Putamen (tissue), 1 donor: ENCODE results near the gene DPYSL4.

Experiments used
- DNase-seq: peaks from one replicate; pipeline ENCODE4 v3.0.0-alpha.2; 2016; ENCODE audit warnings: low spot score

DPYSL4 gene

DNA sequence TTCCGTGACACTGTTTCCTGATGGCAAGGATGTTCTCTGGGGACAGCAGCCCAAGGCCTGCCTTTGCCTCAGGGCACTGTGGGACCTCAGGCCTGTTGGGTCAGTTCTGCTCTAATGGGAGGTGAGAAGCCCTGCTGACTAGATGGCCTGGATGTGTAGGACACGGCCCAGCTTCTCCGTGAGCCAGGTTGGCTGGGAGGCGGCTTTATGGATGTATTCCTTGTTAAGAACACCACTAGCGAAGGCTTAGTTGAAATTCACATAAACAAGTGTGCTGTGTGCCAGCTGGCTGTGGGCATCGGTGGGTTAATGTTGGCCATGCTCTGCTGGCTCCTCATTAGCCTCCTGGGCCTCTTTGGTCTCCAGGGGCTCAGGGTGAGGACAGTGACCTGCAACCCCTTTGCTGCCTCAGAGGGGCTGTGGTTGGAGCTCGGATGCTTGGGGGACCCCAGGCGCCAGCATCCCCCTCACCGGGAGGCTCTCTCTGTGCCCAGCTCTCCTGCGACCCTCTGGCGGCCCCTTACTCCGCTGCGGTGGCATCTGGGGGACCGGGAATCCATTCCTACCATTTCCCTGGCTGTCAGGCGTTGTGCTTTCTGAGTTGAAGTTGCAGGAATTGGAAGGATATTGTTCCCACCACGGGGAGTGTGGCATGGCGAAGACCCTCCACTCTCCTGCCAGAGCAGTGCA is 22.8 kb upstream of the DPYSL4 start:
- no peak for DNase-seq

DNA sequence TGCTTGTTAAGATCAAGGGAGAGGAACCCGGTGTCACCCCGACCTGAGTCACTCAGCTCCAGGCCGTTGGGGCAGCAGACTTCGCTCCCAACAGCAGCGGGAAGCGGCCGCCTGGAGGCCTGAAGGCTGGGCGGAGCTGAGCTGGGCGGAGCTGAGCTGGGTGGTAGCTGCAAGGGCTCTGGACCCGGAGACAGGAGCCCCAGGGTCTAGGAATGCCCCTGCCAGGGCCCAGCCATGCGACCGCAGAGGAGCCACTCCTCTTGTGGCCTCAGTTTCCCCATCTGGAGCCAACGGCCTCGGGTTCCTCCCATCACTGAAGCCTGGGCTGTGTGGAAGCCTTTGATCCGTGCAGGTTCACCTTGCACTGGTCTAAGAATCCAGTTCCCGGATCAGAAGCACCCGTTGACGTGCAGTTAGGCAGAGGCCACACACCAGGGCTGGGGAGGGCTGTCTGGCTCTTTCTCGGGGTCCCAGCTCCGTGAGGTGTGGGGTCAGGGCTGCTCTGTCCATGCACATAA is 21.9 kb upstream of the DPYSL4 start:
- no peak for DNase-seq

GRCh38 chr10:132165416-132165980 is 21.2 kb upstream of the DPYSL4 start:
- no peak for DNase-seq

GRCh38 chr10:132166216-132166950 is 20.4 kb upstream of the DPYSL4 start:
- DNase-seq, result no peak

DNA sequence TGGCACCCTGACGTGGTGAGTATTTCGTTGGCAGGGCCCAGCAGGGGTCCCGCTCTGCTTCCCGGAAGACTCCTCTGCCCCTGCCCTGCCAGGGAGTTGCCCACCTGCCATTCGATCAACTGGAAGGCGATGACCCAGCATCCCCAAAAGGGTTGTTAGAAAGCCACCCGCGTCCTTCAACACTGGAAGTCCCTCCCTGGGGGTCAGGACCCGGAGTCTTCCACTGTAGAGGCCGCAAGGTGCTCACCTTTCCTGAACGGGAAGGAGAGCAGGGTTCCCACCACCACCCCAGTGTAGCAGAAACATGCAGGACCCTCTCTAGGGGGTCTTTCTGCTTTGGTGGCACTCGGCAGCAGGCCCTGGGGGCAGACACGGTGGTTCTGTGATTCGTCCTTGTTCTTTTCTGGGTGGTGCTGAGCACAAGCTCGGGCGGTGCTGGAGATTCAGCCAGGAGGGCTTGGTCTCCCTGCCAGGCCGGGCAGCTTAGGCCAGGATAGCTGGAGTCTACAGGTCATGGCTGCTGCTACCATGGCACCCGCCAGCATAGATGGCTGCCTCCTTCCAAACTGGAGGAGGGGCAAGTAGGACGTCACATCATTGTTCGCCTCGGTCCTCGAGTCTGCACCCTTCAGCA is 19.6 kb upstream of the DPYSL4 start:
- no peak for DNase-seq

GRCh38 chr10:132167976-132168375 is 18.8 kb upstream of the DPYSL4 start:
- DNase-seq, result no peak

- DNase-seq, result no peak
These were observed 18.1 kb upstream of the DPYSL4 start for GRCh38 chr10:132168571-132169030.

DNA sequence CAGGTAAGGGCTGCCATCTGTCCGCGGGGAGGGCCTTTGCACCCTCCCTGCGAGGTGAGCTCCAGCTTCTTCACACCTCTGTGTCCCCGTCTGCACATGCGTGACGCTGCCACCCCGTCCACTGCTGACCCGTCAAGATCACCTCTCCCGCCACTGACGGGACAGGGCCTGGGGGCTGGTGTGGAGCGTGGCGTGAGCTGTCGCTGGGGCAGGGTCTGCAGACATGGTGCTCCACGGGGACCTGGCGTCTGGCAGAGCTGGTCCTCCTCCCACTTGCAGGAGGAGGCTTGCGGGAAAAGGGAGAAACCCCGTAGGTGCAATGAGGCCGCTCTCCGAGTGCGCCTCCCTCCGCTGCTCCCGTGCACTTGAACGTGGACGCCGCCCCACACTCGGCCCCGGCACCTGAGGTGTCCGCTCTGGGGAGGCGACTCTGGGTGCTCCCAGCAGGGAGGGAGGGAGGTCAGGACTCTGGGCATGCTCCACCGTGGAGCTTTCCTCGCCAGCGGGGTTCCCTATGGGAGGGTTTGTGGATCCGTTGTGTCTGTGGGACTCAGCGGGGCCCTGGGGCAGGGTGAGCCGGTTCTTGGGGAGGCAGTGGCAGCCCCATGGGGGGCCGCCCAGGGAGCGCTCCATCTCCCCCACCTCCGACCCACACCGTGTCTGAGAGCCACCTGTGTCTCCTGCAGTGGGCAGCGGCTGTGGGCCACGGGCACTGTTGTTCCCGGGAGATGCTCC is 17.6 kb upstream of the DPYSL4 start:
- no peak for DNase-seq

- no peak for DNase-seq
These were observed 16.8 kb upstream of the DPYSL4 start for GRCh38 chr10:132169766-132170560.

GRCh38 chr10:132170561-132171361 is 16.0 kb upstream of the DPYSL4 start:
- peak; percentile 69 for DNase-seq

GRCh38 chr10:132172091-132173066 is 14.4 kb upstream of the DPYSL4 start:
- no peak for DNase-seq

DNA sequence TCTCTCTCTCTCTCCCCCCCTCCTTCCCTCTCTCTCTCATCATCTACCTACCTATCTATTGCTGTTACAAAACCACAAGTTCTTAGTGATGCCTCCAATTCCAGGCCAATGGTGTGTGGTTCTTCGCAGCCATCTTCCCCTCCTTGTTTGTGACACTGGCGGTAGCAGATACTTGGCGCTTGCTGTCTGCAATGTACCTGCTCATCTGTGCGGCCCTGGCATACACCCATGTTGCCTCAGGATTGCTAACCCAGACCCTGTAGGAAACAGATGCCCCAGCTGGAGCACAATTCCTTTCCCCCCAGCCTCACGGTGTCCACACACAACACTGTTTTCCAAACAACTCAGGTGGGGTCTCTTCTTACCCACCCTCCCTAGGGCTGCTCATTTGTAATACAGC is 13.6 kb upstream of the DPYSL4 start:
- DNase-seq, result no peak

- DNase-seq, result no peak
These were observed 12.5 kb upstream of the DPYSL4 start for GRCh38 chr10:132174237-132174636.

DNA sequence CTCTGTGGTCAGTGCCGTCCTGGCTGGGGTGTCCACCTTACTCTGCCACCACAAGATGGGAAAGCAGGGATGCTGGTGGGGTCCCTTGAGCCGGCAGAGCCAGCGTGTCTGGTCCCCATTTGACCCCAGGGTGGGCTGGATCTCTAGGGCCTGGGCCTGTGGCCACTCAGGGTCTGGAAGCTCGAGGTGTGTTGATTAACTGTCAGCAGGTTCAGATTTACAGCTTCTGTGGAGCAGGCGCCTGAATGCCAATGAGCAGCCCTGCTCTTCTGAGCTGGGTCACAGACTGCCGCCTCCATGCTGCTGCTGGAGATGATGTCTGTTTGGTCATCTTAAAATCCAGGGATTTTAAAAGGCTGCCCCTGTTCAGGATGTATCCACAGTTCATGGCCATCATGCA is 11.3 kb upstream of the DPYSL4 start:
- no peak for DNase-seq

DNA sequence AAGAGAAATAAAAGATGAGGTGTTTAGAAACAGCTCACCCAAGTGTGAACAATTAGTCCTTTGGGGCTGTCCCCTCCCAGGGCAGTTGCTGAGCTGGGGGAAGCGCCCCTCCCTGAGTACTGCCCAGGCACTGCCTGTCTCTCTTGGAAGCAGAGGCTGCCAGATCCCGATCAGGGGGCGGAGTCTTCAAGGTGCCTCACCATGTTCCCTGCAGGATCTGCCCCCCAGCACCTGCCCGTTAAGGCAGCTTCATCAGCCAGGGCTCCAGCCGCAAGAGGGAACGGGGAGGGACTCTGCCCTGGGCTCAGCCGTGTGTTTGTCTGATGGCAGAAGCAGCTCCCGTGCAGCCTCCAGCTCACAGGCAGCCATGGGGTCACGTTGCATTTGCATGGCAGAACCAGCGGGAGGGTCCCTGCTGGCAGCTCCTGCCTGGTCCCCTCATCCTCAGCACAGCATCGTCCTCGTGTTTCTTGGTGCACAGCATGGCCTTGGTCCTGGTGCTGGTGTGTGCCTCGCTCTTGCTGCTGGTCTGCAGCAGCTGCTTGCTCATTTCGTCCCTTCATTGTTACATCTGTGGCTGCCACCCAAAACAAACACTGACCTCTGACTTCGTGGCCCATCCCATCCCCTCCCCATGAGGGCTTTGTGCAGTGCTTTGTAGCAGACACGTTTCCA is 10.7 kb upstream of the DPYSL4 start:
- DNase-seq, result peak; percentile 77

- DNase-seq, result no peak
These were observed 9.9 kb upstream of the DPYSL4 start for GRCh38 chr10:132176623-132177500.

DNA sequence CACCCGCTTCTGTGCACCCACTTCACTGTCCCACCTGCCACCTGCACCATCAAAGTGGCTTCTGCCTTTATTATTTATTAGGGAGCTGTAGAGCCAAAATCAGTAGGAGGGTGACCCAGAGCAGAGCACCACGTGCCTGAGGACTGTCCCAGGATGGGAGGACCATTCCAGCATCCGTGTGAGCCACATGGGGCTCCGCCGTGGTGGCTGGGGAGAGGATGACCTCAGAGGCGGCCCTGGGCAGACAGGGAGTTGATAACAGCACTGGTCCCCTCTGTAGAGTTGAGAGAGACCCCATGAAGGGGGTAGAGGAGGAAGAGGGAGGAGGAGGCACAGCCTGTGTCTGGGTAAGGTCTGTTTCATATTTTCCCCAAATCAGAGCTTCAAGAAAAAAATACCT is 8.7 kb upstream of the DPYSL4 start:
- DNase-seq, result no peak
